ENCODE data around the gene RESF1.

Gene RESF1

GRCh38 chr12:31951939-31952338, 7.3 kb upstream of the RESF1 start:
- H3K27ac ChIP-seq, result no peak overlapping the region
- TF ChIP-seq ZFX (IDR thresholded peaks at IDR 0.05; ENCODE audit: borderline replicate concordance), result no peak
- no peak for TF ChIP-seq CTCF (IDR thresholded peaks at IDR 0.05)

GRCh38 chr12:31952418-31952817, 6.8 kb upstream of the RESF1 start:
- H3K27ac ChIP-seq, result no peak overlapping the region
- no peak for TF ChIP-seq ZFX (IDR thresholded peaks at IDR 0.05; ENCODE audit: borderline replicate concordance)
- no peak for TF ChIP-seq CTCF (IDR thresholded peaks at IDR 0.05)

- H3K27ac ChIP-seq, result no peak overlapping the region
- TF ChIP-seq CTCF (IDR thresholded peaks at IDR 0.05) (no peak), ZFX (IDR thresholded peaks at IDR 0.05; ENCODE audit: borderline replicate concordance) (no peak)
Measured at GRCh38 chr12:31954925-31955858, 4.0 kb upstream of the RESF1 start.

GRCh38 chr12:31958569-31959160, 550 bp upstream of the RESF1 start:
- no peak for TF ChIP-seq CTCF (IDR thresholded peaks at IDR 0.05)
- no peak for TF ChIP-seq ZFX (IDR thresholded peaks at IDR 0.05; ENCODE audit: borderline replicate concordance)
- peak overlapping the region; percentile 80 for H3K27ac ChIP-seq

GRCh38 chr12:31959701-31960391, 631 bp downstream of the RESF1 start:
- H3K27ac ChIP-seq, result peak overlapping the region; percentile 80
- TF ChIP-seq ZFX (IDR thresholded peaks at IDR 0.05; ENCODE audit: borderline replicate concordance) (no peak), CTCF (IDR thresholded peaks at IDR 0.05) (peak; percentile 71)

- TF ChIP-seq CTCF (IDR thresholded peaks at IDR 0.05) (no peak), ZFX (IDR thresholded peaks at IDR 0.05; ENCODE audit: borderline replicate concordance) (no peak)
- no peak overlapping the region for H3K27ac ChIP-seq
Measured at GRCh38 chr12:31961137-31961536, 1.9 kb downstream of the RESF1 start.
